CD14-positive monocyte (primary cell): Measurements from ENCODE around the gene PIGC. TPM values are rescaled to one million over a fixed set of nuclear protein-coding genes. Genes with fewer than 3 reads are reported as not detected.

Experiments
- DNase-seq, 3 donors: peaks; one replicate each; pipeline ENCODE4 v3.0.0-alpha.2; 2011 to 2022
- H2AFZ ChIP-seq: 2 replicates; pipeline ENCODE4 v1.6.0; 2012; ENCODE audit warnings: mild to moderate bottlenecking, low read depth, low read length, inconsistent platforms; ENCODE audit not compliant: insufficient read depth, poor library complexity, severe bottlenecking
- H3K27ac ChIP-seq, 2 donors: 1 replicate in 1 of 2; 2 replicates in 1 of 2; pipeline ENCODE4 v1.5.1; 2012 to 2013; ENCODE audit warnings: low read length in 2 of 2, control low read depth in 1 of 2, inconsistent platforms in 1 of 2, low read depth in 1 of 2, mild to moderate bottlenecking in 1 of 2
- H3K27me3 ChIP-seq, 2 donors: one replicate each; pipeline versions ENCODE4 v1.6.0 to v1.6.1; 2011 to 2013; ENCODE audit warnings: low read length in 2 of 2; ENCODE audit not compliant: control insufficient read depth in 2 of 2, insufficient read depth in 2 of 2
- H3K36me3 ChIP-seq, 2 donors: replicated peaks in 1 of 2; 1 replicate in 1 of 2; 2 replicates in 1 of 2; pipeline versions ENCODE4 v1.5.1 to v1.6.1; 2012 to 2013; ENCODE audit warnings: low read length in 2 of 2, control low read depth in 1 of 2, inconsistent platforms in 1 of 2, mild to moderate bottlenecking in 1 of 2; ENCODE audit not compliant: insufficient read depth in 2 of 2, control insufficient read depth in 1 of 2
- H3K4me1 ChIP-seq, 2 donors: 1 replicate in 1 of 2; 2 replicates in 1 of 2; pipeline versions ENCODE4 v1.5.1 to v1.6.1; 2012 to 2013; ENCODE audit warnings: low read length in 2 of 2, control low read depth in 1 of 2, inconsistent platforms in 1 of 2, mild to moderate bottlenecking in 1 of 2, moderate library complexity in 1 of 2; ENCODE audit not compliant: insufficient read depth in 2 of 2, control insufficient read depth in 1 of 2
- H3K4me2 ChIP-seq: replicated peaks from 2 replicates; pipeline ENCODE3; 2012; ENCODE audit warnings: low read length, moderate library complexity, mild to moderate bottlenecking; ENCODE audit not compliant: poor library complexity, severe bottlenecking; ENCODE audit errors: extremely low read depth
- H3K4me3 ChIP-seq, 3 experiments: fragments of 200-600 bp in 1 of 3; sonication (generic) in 1 of 3; replicated peaks in 1 of 3; 1 replicate in 2 of 3; 2 replicates in 1 of 3; pipeline ENCODE4 v1.5.1; 2011 to 2013; ENCODE audit warnings: low read length in 3 of 3, mild to moderate bottlenecking in 3 of 3, control low read depth in 2 of 3, low read depth in 2 of 3, inconsistent platforms in 1 of 3, moderate library complexity in 1 of 3
- H3K79me2 ChIP-seq: 2 replicates; pipeline ENCODE4 v1.6.0; 2012; ENCODE audit warnings: mild to moderate bottlenecking, control low read depth, inconsistent platforms, low read length, moderate library complexity; ENCODE audit not compliant: insufficient read depth
- H3K9ac ChIP-seq: 2 replicates; pipeline ENCODE4 v1.6.0; 2017; ENCODE audit warnings: low read length, mild to moderate bottlenecking; ENCODE audit not compliant: insufficient read depth, poor library complexity, severe bottlenecking
- H3K9me3 ChIP-seq, 2 donors: replicated peaks in 1 of 2; 1 replicate in 1 of 2; 2 replicates in 1 of 2; pipeline versions ENCODE4 v1.5.1 to v1.6.1; 2012 to 2013; ENCODE audit warnings: low read length in 2 of 2, control low read depth in 1 of 2; ENCODE audit not compliant: control insufficient read depth in 1 of 2, insufficient read depth in 1 of 2
- H4K20me1 ChIP-seq: 2 replicates; pipeline ENCODE4 v1.6.0; 2012; ENCODE audit warnings: mild to moderate bottlenecking, low read length, control low read depth, moderate library complexity; ENCODE audit not compliant: insufficient read depth
- H3K27ac Mint-ChIP-seq, 7 donors: one replicate each; pipeline ENCODE4 v1.8.0; 2020; ENCODE audit warnings: mild to moderate bottlenecking in 7 of 7, mixed read lengths in 7 of 7, moderate library complexity in 6 of 7, inconsistent platforms in 2 of 7
- H3K27me3 Mint-ChIP-seq, 3 donors: one replicate each; pipeline ENCODE4 v1.8.0; 2021 to 2022; ENCODE audit warnings: low read depth in 3 of 3, mild to moderate bottlenecking in 3 of 3, mixed read lengths in 3 of 3, moderate library complexity in 3 of 3, inconsistent platforms in 1 of 3
- H3K36me3 Mint-ChIP-seq, 2 donors: one replicate each; pipeline ENCODE4 v1.8.0; 2020; ENCODE audit warnings: mixed read lengths in 2 of 2, inconsistent platforms in 1 of 2, mild to moderate bottlenecking in 1 of 2
- H3K4me1 Mint-ChIP-seq: one replicate; pipeline ENCODE4 v1.8.0; 2020; ENCODE audit warnings: mild to moderate bottlenecking, mixed read lengths
- H3K4me3 Mint-ChIP-seq, 2 donors: one replicate each; pipeline ENCODE4 v1.8.0; 2020; ENCODE audit warnings: mild to moderate bottlenecking in 2 of 2, mixed read lengths in 2 of 2, moderate library complexity in 1 of 2
- H3K9me3 Mint-ChIP-seq, 7 donors: one replicate each; pipeline ENCODE4 v1.8.0; 2020 to 2022; ENCODE audit warnings: mixed read lengths in 7 of 7, mild to moderate bottlenecking in 6 of 7, moderate library complexity in 6 of 7, inconsistent platforms in 2 of 7
- WGBS: methylation state at CpG from one replicate; pipeline ENCODE4 v1.1.5; 2013; ENCODE audit warnings: missing lambda C conversion rate; ENCODE audit not compliant: insufficient coverage; 5-methylcytosine and 5-hydroxymethylcytosine counted together
- intact Hi-C, 2 donors: fragments of 100-400 bp; cut with micrococcal nuclease; formaldehyde crosslinking; loops; one replicate each; pipeline versions ENCODE4 v1.15.0 to v1.15.1; 2023
- polyA plus RNA-seq, 3 donors: library from polyadenylated mRNA; depleted of rRNA in 1 of 3; unstranded in 2 of 3; stranded (reverse) in 1 of 3; fragments of 300-500 nt in 2 of 3; fragments of >200 nt in 1 of 3; fragmentation: Illumina TruSeq in 2 of 3; gene quantifications; 1 replicate in 2 of 3; 2 replicates in 1 of 3; pipeline ENCODE4 v1.2.3, GENCODE V29; 2012 to 2021
- TF ChIP-seq, protein P1 (sequence below): fragments of 200-600 bp; IDR thresholded peaks from one replicate; pipeline ENCODE4 v1.8.0; 2022; ENCODE audit warnings: antibody characterized with exemption, mild to moderate bottlenecking

The PIGC gene
- polyA plus RNA-seq, 3 donors, result 11.5 to 61.5 (median 51.1) TPM

DNA sequence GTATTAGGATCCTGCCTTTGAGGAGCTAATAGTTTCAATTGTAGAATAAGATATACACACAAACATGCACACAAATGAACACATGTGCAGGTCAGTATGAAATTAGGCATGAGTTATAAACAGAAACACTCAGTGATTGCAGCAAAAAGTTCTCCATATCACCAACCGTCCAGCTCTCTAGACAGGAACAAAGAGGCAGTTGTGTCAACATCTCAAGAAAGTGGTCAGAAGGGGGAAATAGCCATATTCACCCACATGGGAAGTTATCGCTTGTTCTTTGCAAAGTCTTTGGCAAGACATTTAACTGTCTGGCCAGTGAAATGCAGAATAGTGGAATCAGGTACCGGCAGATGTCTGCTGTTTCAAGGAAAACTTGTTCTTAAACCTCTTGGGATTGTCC is 29.4 kb upstream of the PIGC start:
- TF ChIP-seq, protein P1, sequence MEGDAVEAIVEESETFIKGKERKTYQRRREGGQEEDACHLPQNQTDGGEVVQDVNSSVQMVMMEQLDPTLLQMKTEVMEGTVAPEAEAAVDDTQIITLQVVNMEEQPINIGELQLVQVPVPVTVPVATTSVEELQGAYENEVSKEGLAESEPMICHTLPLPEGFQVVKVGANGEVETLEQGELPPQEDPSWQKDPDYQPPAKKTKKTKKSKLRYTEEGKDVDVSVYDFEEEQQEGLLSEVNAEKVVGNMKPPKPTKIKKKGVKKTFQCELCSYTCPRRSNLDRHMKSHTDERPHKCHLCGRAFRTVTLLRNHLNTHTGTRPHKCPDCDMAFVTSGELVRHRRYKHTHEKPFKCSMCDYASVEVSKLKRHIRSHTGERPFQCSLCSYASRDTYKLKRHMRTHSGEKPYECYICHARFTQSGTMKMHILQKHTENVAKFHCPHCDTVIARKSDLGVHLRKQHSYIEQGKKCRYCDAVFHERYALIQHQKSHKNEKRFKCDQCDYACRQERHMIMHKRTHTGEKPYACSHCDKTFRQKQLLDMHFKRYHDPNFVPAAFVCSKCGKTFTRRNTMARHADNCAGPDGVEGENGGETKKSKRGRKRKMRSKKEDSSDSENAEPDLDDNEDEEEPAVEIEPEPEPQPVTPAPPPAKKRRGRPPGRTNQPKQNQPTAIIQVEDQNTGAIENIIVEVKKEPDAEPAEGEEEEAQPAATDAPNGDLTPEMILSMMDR, result no peak
- intact Hi-C loops, result no loop called here
- WGBS, result 0% methylated on average over 1 of the region's 3 CpGs

DNA sequence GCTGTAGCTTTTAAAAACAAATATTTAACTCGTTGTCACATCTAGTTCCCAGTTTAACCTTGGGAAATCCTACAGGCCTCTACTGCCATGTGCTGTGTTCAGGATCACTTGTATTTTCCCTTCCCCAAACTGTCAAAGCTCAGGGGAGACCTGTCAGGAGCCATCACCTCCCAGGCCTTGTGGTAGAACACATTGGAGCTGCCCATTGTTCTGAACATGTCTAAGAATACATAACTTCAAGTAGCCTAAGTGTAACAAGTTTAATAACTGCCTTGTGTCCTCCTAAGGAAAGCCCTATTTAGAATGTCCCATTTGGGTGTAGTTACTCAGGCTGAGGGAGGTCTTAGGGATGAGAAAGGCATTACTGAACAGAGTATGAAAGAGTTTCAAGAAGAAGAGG is 28.6 kb upstream of the PIGC start:
- Mint-ChIP-seq H3K27ac (peak overlapping the region in 6 of 7 donors; percentile 13 to 84 (median 60)), H3K9me3 (peaks cover 0 to 9% (median 0%) of the 10 kb centered on the region in 7 donors), H3K4me3 (no peak overlapping the region), H3K36me3 (no peaks in the 10 kb centered on the region), H3K27me3 (no peaks in the 10 kb centered on the region), H3K4me1 (peaks cover 59% of the 10 kb centered on the region)
- H3K4me3 ChIP-seq, result no peak overlapping the region
- H3K36me3 ChIP-seq, result no peaks in the 10 kb centered on the region
- H3K9me3 ChIP-seq, result no peaks in the 10 kb centered on the region
- no peak for DNase-seq
- intact Hi-C loops, result no loop called here
- H3K27me3 ChIP-seq, result no peaks in the 10 kb centered on the region
- no peak overlapping the region for H2AFZ ChIP-seq
- 0% methylated on average over 1 of the region's 1 CpG for WGBS
- H3K4me1 ChIP-seq, result peaks cover 35 to 45% of the 10 kb centered on the region in 2 donors
- H3K79me2 ChIP-seq, result no peaks in the 10 kb centered on the region
- H3K27ac ChIP-seq, result peak overlapping the region in 1 of 2 donors; percentile 72
- H3K9ac ChIP-seq, result no peak overlapping the region
- peak overlapping the region; percentile 27 for H3K4me2 ChIP-seq
- TF ChIP-seq, protein P1, result no peak
- H4K20me1 ChIP-seq, result no peaks in the 10 kb centered on the region

More for the DNA sequence above, 29.4 kb upstream of the PIGC start:
- Histone ChIP-seq H3K27ac (peak overlapping the region in 1 of 2 donors; percentile 72), H3K79me2 (no peaks in the 10 kb centered on the region), H2AFZ (peak overlapping the region; percentile 25), H3K4me3 (peak overlapping the region in 1 of 3 experiments; percentile 6), H3K36me3 (no peaks in the 10 kb centered on the region), H3K4me1 (peaks cover 35 to 45% of the 10 kb centered on the region in 2 donors), H3K4me2 (peak overlapping the region; percentile 27), H3K9me3 (no peaks in the 10 kb centered on the region), H3K9ac (no peak overlapping the region), H3K27me3 (no peaks in the 10 kb centered on the region), H4K20me1 (no peaks in the 10 kb centered on the region)
- Mint-ChIP-seq H3K27ac (peak overlapping the region; percentile 59 to 84 (median 66)), H3K9me3 (peaks cover 0 to 11% (median 2%) of the 10 kb centered on the region in 7 donors), H3K27me3 (no peaks in the 10 kb centered on the region), H3K36me3 (no peaks in the 10 kb centered on the region), H3K4me1 (peaks cover 60% of the 10 kb centered on the region), H3K4me3 (peak overlapping the region in 1 of 2 donors; percentile 60)
- DNase-seq, result peak; percentile 60 to 80 (median 66)
